ENCODE measurements around the gene POLN.

The POLN gene

GRCh38 chr4:2103127-2103842 lies 138.6 kb downstream of the POLN start:
- DNase-seq = no peak

DNA sequence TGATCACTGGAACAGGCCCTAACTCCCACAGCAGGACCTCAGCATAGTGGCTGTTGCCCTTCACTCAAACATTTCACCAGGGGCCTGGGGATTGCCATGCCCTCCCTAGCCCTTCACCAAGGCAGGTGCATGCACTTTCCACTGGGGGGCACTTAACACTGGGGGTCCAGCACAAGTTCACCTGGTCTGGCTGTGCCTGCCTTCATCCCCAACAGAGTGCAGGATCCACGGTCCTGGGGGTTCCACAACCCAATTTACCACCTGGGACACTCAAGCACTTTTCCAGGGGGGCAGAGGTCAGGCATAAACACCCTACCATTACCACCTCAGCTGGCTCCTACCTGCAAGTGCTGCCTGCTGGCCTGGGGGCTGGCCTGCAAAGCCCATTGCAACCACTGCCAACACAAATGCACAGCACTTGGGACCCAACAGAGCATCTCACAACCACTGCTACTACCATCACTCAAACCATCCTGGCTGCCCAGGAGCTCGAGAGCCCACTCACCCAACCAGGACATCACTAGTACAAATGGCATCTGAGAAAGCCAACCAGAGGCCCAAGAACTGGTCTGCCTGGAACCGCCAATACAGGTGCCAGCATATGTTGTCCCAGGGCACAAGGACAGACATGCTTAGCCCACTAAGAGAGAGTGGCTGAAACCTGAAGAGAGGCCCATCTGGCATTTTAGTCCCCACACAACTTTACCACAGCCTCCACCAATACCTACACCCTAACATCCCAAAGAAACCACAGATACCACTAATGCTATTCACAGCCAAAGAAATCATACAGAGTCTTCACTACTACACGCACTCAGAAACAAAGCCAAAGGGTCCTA lies 139.7 kb downstream of the POLN start:
- DNase-seq = no peak

DNA sequence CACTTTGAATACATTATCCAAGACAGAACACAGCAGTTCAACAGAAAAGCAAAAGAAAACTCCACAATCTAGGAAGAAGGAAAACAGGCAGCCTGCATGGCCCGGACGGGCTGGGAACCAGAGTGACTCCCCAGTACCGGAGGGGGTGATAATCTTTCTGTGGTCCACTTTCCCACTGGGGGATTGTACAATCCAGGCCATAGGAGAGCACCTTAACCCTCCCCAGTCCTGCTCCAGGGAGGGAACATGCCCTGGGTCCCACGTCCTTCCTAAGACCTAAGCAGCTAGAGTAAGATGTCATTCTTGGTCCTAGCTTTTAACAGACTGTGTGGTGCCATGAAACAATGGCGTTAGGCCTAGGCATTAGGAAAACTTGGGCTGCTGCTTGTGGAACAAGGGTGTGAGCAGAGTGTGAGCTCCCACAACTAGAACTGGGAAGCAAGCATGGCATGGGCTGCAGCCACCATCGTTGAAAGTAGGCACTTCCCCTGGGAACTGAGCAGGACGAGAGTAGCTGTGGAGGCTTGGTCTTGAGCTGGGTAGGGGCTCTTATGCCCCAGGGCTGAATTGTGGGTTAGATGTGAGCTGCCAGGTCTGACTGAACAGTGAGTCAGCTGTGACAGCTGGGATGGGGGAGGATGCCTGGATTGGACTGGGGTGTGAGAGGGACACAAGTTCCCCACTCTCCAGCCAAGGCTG lies 140.4 kb downstream of the POLN start:
- no peak for DNase-seq

GRCh38 chr4:2096073-2096609 lies 145.8 kb downstream of the POLN start:
- DNase-seq = no peak

- DNase-seq = no peak
Observed at GRCh38 chr4:2095236-2096072, 146.5 kb downstream of the POLN start.

DNA sequence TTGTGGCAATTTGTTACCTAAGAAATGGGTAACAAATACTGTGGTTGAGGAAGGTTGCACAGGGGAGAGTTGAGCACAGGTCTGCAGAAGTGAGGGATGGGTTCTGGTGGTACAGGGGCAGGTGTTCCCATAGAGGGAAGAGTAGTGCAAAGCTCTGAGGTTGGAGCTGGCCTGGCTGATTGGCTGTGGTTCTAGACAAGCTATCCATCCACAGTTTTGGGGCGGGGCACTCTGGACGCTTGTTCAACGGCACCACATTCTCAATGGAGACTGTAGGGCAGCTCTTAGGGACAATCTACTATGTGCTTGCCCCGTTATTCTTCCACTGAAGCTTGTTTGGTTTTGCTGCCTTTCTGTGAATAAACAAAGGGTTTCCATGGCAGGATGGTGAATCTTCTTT lies 147.4 kb downstream of the POLN start:
- DNase-seq = no peak

DNA sequence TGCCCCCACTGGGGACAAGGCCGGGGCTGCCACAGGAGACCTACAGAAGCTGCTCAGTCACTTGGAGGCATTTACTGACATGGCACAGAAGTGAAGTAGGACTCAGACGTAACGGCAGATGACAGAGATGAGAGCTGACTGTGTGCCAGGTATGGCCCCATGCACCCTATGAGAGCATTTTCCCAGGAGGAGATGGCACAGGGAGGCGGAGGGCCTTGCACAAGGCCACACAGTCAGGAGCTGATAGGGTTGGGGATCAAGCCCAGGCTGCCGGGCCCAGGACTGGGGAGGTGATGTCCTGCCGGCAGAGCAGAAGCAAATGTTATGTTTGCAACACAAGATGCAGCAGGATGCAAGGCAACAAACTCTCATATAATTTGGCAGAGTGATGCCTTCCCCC lies 148.7 kb downstream of the POLN start:
- DNase-seq = no peak

- no peak for DNase-seq
Observed at GRCh38 chr4:2092669-2093053, 149.3 kb downstream of the POLN start.

DNA sequence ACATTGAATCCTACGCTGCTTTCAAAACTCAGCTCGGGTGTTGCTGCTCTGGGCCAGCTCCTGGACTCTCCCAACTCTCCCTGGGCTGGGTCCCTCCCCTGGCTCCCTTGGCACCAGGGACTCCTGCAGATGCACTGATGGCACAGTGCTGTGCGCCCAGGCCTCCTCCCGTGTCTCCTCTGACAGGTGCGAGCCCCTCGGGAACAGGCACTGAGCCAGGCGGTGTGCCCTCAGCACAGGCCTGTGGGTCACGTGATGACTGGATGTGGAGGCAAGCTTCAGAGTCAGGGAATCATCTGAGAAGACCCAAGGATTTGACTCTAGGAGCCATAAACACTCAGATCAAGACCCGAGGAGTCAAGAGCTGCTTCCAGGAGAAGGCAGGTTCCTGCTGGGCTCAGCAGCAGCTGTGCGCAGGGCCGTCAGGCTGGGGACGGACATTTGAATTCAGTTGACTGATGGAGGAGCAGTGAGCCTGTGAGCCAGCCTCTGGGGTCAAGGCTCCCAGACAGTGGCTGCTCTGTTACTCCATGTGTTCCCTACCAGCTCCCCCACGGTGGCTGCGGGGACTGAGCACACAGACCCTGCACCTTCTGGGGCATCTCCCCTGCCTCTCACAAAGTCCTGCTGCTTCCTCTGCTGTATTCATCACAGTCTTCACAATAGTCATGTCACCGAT lies 149.8 kb downstream of the POLN start:
- DNase-seq = no peak

- DNase-seq = no peak
Observed at GRCh38 chr4:2090642-2091041, 151.3 kb downstream of the POLN start.

GRCh38 chr4:2089222-2089621 lies 152.7 kb downstream of the POLN start:
- DNase-seq = no peak

DNA sequence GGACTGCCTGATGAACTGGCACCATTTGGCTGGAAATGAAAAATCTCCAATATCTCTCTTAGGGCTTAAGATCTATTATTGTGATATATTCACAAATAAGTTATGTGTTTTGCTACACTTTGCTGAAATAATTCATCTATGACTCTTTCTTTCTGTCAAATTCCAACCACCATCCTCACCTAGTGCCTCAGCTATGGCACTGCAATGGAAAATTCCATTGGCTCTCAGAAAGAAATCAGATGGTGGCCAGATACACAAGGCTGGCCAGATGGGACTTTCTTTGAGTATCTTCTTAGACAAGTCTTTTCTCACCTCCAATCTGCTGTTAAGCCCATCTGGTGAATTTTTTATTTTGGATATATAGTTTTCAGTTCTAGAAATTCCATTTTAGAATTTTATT lies 154.8 kb downstream of the POLN start:
- peak; percentile 11 for DNase-seq

DNA sequence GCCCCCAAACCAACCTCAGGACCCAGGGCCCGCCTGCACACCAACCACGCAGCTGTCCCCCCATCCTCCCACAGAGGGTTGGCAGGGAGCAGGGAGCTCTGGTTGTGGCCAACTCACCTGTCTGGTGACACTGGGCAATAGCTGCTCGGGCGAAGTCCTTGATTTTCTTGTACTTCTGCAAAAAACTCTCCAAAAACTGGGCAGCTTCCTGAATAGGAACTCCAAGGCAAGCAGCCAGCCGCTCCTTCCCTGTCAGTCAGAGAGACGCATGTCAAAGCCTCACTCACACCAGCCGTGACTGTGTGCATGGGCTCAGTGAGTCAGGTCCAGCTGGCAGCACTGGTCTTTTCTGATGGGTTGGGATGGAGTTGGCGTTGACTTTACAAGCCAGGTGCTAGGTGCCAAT lies 156.4 kb downstream of the POLN start:
- no peak for DNase-seq

GRCh38 chr4:2084316-2084715 lies 157.6 kb downstream of the POLN start:
- no peak for DNase-seq

DNA sequence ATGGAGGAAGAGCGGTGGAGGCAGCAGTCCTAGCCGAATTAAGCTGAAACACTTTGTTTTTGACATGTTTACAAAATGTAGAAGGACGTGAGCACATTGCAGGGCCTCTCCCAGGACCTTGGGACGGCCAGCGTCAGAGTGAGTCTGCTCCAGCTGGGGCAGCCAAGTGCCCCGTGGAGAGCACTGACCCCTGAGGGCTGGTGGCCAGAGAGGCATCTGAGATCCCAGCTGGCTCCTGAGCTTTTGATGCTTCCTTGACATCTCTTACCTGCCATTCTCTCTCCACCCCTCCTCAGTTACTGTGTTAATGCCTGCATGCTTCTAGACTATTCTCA lies 158.1 kb downstream of the POLN start:
- no peak for DNase-seq

GRCh38 chr4:2083116-2083825 lies 158.7 kb downstream of the POLN start:
- no peak for DNase-seq

GRCh38 chr4:2082627-2083026 lies 159.3 kb downstream of the POLN start:
- no peak for DNase-seq

DNA sequence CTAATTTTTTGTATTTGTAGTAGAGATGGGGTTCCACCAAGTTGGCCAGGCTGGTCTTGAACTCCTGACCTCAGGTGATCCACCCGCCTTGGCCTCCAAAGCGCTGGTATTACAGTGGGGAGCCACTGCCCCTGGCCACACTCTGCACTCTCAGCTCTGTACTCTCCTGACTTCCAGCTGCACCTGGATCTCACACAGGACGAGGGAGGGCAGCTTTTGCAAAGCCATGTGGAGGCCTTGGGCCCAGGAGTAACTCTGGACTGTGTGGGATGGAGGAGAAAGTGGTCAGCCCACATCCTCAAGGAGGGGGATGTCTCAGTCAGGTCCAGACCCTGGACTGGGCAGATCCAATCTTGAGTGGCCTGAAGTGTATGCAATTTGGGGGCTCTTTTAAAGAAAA lies 159.8 kb downstream of the POLN start:
- no peak for DNase-seq

DNA sequence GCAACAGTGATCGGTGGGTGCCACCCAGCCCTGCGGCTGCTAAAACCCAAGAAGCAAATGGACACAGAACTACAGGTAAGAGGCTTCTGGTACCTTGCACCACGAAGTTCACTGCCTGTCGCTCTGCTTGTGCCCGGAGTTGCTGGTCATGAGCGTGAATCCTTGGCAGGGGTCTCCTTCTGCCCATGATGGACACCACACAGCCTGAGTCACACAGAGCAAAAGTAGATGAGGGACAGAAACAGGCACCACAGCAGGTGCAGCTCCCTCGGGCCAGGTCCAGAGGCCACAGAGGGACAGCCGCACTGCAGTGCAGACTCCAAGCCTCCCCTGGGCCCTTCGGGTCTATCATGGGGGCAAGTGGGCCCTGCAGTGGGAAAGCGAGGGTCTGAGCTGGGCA lies 160.4 kb downstream of the POLN start:
- no peak for DNase-seq

- DNase-seq = no peak
Observed at GRCh38 chr4:2080429-2081300, 161.3 kb downstream of the POLN start.

DNA sequence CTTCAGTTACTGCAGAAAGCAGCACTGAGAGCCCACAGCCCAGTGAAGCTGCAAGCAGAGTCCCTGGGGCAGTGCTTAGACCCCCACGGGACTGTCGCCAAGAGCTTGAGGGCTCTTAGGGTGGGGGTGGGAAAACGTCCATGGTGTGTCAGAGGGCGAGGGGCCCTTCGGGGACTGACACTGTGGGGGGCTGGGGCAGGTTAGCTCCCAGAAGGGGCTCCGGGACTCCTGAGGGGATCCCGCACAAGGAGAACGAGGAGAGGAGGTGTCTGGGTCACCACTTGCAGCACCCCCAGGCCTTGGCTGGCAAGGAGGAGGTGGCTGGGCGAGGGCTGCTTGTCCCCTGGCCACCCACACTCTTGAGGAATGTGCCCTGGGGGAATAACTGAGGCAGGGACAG lies 162.0 kb downstream of the POLN start:
- DNase-seq = no peak
